CD4-positive, CD25-positive, alpha-beta regulatory T cell (primary cell): Measurements from ENCODE around the gene OMA1. TPM values are rescaled to one million over a fixed set of nuclear protein-coding genes. Genes with fewer than 3 reads are reported as not detected.
A peak's percentile ranks its signal among the peaks of the same experiment; 100 is the strongest.

Experiments used
- ATAC-seq, 2 donors: fragments of 150-1000 bp; cut with Tn5 transposase; one replicate each; pipeline ENCODE4 v1.10.0; 2021; ENCODE audit warnings: low read depth in 2 of 2, moderate number of reproducible peaks in 2 of 2, moderate library complexity in 1 of 2
- DNase-seq, 3 donors: peaks; one replicate each; pipeline versions ENCODE4 v3.0.0 to v3.0.0-alpha.2; 2012 to 2022; ENCODE audit warnings: mixed read lengths in 1 of 3
- H3K27ac ChIP-seq: one replicate; pipeline ENCODE4 v1.7.0; 2013; ENCODE audit warnings: mild to moderate bottlenecking, low read length; ENCODE audit not compliant: insufficient read depth, poor library complexity, severe bottlenecking
- H3K27me3 ChIP-seq: one replicate; pipeline ENCODE4 v1.7.0; 2013; ENCODE audit warnings: low read length; ENCODE audit not compliant: control insufficient read depth, insufficient read depth
- H3K36me3 ChIP-seq: one replicate; pipeline ENCODE4 v1.7.0; 2013; ENCODE audit warnings: mild to moderate bottlenecking, low read length, moderate library complexity; ENCODE audit not compliant: control insufficient read depth, insufficient read depth
- H3K4me1 ChIP-seq: 2 replicates; pipeline ENCODE4 v1.7.0; 2013; ENCODE audit warnings: mild to moderate bottlenecking, low read length; ENCODE audit not compliant: insufficient read depth, control insufficient read depth, poor library complexity, severe bottlenecking
- H3K4me3 ChIP-seq: one replicate; pipeline ENCODE4 v1.7.0; 2013; ENCODE audit warnings: low read depth, mild to moderate bottlenecking, low read length, moderate library complexity
- H3K9me3 ChIP-seq, 2 experiments: 1 replicate in 1 of 2; 2 replicates in 1 of 2; pipeline ENCODE4 v1.7.0; 2013; ENCODE audit warnings: low read length in 2 of 2, mild to moderate bottlenecking in 1 of 2, moderate library complexity in 1 of 2; ENCODE audit not compliant: control insufficient read depth in 2 of 2
- H3K27ac Mint-ChIP-seq, 3 donors: one replicate each; pipeline ENCODE4 v1.8.0; 2020 to 2022; ENCODE audit warnings: mild to moderate bottlenecking in 3 of 3, mixed read lengths in 3 of 3, moderate library complexity in 2 of 3
- H3K27me3 Mint-ChIP-seq: one replicate; pipeline ENCODE4 v1.8.0; 2022; ENCODE audit warnings: mild to moderate bottlenecking, mixed read lengths
- H3K36me3 Mint-ChIP-seq: one replicate; pipeline ENCODE4 v1.8.0; 2020; ENCODE audit warnings: mixed read lengths
- H3K4me1 Mint-ChIP-seq, 4 donors: one replicate each; pipeline ENCODE4 v1.8.0; 2020 to 2022; ENCODE audit warnings: mixed read lengths in 4 of 4, mild to moderate bottlenecking in 1 of 4
- H3K4me3 Mint-ChIP-seq, 4 donors: one replicate each; pipeline ENCODE4 v1.8.0; 2020 to 2022; ENCODE audit warnings: mild to moderate bottlenecking in 4 of 4, mixed read lengths in 4 of 4, moderate library complexity in 3 of 4
- H3K9me3 Mint-ChIP-seq, 7 donors: one replicate each; pipeline ENCODE4 v1.8.0; 2020 to 2022; ENCODE audit warnings: mixed read lengths in 7 of 7, mild to moderate bottlenecking in 3 of 7, moderate library complexity in 2 of 7
- polyA plus RNA-seq, 4 donors: library from polyadenylated mRNA; unstranded; fragments of 300-500 nt; fragmentation: Illumina TruSeq; gene quantifications; one replicate each; pipeline ENCODE4 v1.2.3, GENCODE V29; 2021
- total RNA-seq: library from RNA; stranded (reverse); gene quantifications from one replicate; pipeline ENCODE4 v1.2.3, GENCODE V29; 2022

OMA1 gene
- total and polyA plus RNA-seq, 5 donors from 2014 or later: 27.1 to 42.9 (median 37.8) TPM

DNA sequence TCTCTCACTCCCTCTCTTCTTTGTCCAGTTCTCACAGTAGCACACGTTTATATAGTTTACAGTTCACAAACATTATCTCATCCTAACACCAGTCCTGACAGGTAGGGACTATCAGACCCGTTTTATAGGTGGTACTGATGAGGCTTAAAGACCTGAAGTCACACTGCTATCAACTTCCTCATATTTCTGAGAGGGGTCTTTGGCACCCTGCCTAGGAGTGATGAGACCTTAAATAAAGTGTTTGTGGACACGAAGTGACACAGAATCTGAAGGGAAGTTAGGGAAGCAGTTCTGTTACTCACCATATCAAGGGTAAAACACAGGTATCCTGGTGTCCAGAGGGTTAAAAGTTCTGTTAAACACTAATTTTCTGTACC is 31.1 kb upstream of the OMA1 start:
- H3K4me3 ChIP-seq: no peak overlapping the region
- no peak overlapping the region for H3K27ac ChIP-seq
- Mint-ChIP-seq H3K36me3 (no peaks in the 10 kb centered on the region), H3K4me1 (peaks cover 11 to 34% (median 24%) of the 10 kb centered on the region in 4 donors), H3K4me3 (peak overlapping the region in 3 of 4 donors; percentile 0 to 41 (median 10)), H3K9me3 (peaks cover 0 to 5% (median 0%) of the 10 kb centered on the region in 7 donors), H3K27ac (no peak overlapping the region), H3K27me3 (peaks cover 63% of the 10 kb centered on the region)
- DNase-seq (no peak), ATAC-seq (no peak)
- no peaks in the 10 kb centered on the region for H3K9me3 ChIP-seq
- H3K36me3 ChIP-seq: no peaks in the 10 kb centered on the region
- peaks cover 27% of the 10 kb centered on the region for H3K27me3 ChIP-seq
- H3K4me1 ChIP-seq: peaks cover 17% of the 10 kb centered on the region

DNA sequence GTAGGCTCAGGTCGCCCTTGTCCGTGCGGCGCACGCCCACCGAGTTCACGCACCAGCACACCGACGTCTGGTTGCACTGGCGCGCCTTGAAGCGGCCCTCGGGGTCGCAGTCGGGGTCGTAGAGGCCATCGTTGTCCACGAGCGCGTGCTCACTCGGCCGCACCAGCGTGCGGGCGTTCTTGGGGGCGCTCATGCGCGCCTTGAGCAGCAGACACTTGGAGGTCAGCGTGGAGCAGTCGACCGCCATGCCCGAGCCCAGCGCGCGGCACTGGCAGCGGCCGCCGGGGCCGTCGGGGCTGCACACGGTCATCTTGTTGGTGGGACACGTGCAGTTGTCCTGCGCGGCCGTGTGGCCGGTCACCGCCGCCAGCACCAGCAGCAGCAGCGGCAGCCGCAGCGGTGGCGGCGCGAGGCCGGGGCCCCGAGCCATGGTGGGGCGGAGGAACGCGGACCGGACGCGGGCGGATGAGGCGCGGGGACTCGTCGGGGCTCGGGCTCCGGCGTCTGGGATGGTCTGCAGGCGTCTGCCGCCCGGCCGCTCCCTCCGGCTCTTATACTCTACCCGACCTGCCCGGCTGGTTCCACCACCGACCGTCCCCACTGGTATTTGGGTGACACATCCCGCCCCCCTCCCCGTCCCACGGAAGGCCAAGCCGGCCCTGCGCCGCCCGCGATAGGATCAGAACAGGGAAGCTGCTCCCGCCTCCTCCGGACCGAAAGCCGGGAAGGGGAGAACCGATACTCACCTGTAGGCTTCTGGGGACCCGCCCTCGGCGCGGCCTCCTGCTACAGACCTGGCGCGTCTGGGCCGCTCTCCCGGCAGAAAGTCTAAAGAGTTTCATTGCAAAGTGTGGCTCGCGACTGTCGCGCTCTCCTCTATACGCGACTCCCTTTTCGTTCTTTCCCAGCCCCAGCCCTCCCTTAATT is 30.5 kb upstream of the OMA1 start, which contains the start of gene TACSTD2:
Gene TACSTD2, minus strand, starts transcription at position 526 of the 927 bp plus-strand sequence. Its CDS starts 96 bp downstream, at position 430.
- H3K27ac Mint-ChIP-seq: no peak within 1 kb of the TSS
- H3K9me3 Mint-ChIP-seq: peaks cover 0 to 5% (median 0%) of the 10 kb centered on the region in 7 donors

DNA sequence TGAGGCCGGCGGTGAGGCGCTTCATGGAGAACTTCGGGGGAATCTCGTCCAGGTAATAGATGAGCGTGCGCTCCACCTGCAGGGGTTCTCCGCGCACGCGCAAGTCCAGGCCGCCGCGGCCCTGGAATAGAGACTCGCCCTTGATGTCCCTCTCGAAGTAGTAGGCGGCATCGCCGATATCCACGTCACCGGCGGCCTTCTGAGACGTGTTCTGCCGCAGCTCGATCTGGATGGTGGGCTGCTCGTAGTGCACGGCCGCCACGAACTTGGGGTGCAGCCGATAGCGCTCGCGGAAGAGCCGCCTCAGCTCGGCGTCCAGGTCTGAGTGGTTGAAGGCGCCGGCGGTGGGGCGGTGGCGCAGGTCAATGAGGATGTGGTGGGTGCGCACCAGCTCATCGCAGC is 29.8 kb upstream of the OMA1 start:
- Mint-ChIP-seq H3K4me3 (peak overlapping the region in 3 of 4 donors; percentile 41 to 67 (median 45)), H3K27ac (no peak overlapping the region), H3K27me3 (peaks cover 71% of the 10 kb centered on the region), H3K9me3 (peaks cover 0 to 4% (median 0%) of the 10 kb centered on the region in 7 donors), H3K36me3 (no peaks in the 10 kb centered on the region), H3K4me1 (peaks cover 11 to 34% (median 24%) of the 10 kb centered on the region in 4 donors)
- no peaks in the 10 kb centered on the region for H3K9me3 ChIP-seq
- DNase-seq (peak in 1 of 3 donors; percentile 9), ATAC-seq (no peak)
- no peak overlapping the region for H3K4me3 ChIP-seq
- no peaks in the 10 kb centered on the region for H3K36me3 ChIP-seq
- peaks cover 17% of the 10 kb centered on the region for H3K4me1 ChIP-seq
- H3K27me3 ChIP-seq: peaks cover 36% of the 10 kb centered on the region
- no peak overlapping the region for H3K27ac ChIP-seq

More for the DNA sequence above, 30.5 kb upstream of the OMA1 start, which contains the start of gene TACSTD2:
- H3K27me3 Mint-ChIP-seq: peaks cover 69% of the 10 kb centered on the region
- H3K4me3 ChIP-seq: no peak within 1 kb of the TSS
- H3K4me1 Mint-ChIP-seq: peaks cover 11 to 34% (median 24%) of the 10 kb centered on the region in 4 donors
- H3K4me1 ChIP-seq: peaks cover 17% of the 10 kb centered on the region
- ATAC-seq: no peak
- peaks cover 31% of the 10 kb centered on the region for H3K27me3 ChIP-seq
- H3K4me3 Mint-ChIP-seq: peak within 1 kb of the TSS in 3 of 4 donors; percentile 41 to 67 (median 45)
- H3K36me3 ChIP-seq: no peaks in the 10 kb centered on the region
- H3K9me3 ChIP-seq: no peaks in the 10 kb centered on the region
- DNase-seq: no peak
- H3K36me3 Mint-ChIP-seq: no peaks in the 10 kb centered on the region
- H3K27ac ChIP-seq: no peak within 1 kb of the TSS

DNA sequence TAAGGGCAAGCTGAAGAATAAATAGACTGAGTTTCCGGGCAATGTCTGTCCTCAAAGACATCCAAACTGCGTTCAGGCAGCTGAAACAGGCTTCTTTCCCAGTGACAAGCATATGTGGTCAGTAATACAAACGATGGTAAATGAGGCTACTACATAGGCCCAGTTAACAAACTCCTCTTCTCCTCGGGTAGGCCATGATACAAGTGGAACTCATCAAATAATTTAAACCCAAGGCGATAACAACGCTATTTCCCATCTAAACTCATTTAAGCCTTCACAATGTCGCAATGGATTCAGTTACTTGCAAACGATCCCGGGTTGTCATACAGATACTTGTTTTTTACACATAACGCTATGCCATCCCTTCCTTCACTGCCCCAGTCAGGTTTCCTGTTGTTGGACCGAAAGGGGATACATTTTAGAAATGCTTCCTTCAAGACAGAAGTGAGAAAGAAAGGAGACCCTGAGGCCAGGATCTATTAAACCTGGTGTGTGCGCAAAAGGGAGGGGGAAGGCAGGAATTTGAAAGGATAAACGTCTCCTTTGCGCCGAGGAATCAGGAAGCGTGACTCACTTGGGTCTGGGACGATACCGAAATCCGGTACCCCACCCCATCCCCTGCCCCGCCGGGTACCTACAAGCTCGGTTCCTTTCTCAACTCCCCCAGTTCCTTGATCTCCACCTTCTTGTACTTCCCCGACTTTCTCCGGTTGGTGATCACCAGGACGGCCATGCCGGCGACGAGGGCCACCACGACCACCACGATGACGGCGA is 29.2 kb upstream of the OMA1 start:
- Mint-ChIP-seq H3K27ac (no peak overlapping the region), H3K4me3 (peak overlapping the region in 3 of 4 donors; percentile 41 to 67 (median 45)), H3K9me3 (peaks cover 0 to 4% (median 0%) of the 10 kb centered on the region in 7 donors), H3K36me3 (no peaks in the 10 kb centered on the region), H3K27me3 (peaks cover 77% of the 10 kb centered on the region), H3K4me1 (peaks cover 11 to 34% (median 24%) of the 10 kb centered on the region in 4 donors)
- H3K36me3 ChIP-seq: no peaks in the 10 kb centered on the region
- DNase-seq: no peak
- H3K4me3 ChIP-seq: no peak overlapping the region
- no peak overlapping the region for H3K27ac ChIP-seq
- peaks cover 17% of the 10 kb centered on the region for H3K4me1 ChIP-seq
- peaks cover 35% of the 10 kb centered on the region for H3K27me3 ChIP-seq
- no peak for ATAC-seq
- H3K9me3 ChIP-seq: no peaks in the 10 kb centered on the region

DNA sequence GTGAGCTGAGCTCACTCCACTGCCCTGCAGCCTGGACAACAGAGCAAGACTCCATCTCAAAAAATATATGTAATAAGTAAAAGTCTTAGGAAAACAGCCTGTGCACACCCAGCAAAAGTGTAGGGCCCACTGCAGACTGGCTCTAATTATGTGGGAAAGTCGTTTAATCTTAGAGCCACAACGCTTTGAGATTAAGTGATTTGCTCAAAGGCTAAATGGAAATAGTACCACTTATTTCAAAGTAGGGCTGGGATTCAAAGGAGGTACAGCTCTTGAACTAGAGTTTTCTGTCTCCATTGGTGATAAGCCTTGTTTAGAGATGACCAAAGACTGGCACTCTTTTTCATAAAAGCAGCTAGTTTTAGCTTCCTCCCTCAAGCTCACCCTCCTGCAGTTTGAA is 28.3 kb upstream of the OMA1 start:
- Mint-ChIP-seq H3K9me3 (peaks cover 0 to 4% (median 1%) of the 10 kb centered on the region in 7 donors), H3K4me3 (no peak overlapping the region), H3K4me1 (peaks cover 11 to 34% (median 24%) of the 10 kb centered on the region in 4 donors), H3K27me3 (peaks cover 86% of the 10 kb centered on the region), H3K27ac (no peak overlapping the region), H3K36me3 (no peaks in the 10 kb centered on the region)
- Histone ChIP-seq H3K36me3 (no peaks in the 10 kb centered on the region), H3K4me3 (no peak overlapping the region), H3K27ac (no peak overlapping the region), H3K27me3 (peaks cover 41% of the 10 kb centered on the region), H3K4me1 (peaks cover 17% of the 10 kb centered on the region), H3K9me3 (no peaks in the 10 kb centered on the region)
- DNase-seq (no peak), ATAC-seq (no peak)

DNA sequence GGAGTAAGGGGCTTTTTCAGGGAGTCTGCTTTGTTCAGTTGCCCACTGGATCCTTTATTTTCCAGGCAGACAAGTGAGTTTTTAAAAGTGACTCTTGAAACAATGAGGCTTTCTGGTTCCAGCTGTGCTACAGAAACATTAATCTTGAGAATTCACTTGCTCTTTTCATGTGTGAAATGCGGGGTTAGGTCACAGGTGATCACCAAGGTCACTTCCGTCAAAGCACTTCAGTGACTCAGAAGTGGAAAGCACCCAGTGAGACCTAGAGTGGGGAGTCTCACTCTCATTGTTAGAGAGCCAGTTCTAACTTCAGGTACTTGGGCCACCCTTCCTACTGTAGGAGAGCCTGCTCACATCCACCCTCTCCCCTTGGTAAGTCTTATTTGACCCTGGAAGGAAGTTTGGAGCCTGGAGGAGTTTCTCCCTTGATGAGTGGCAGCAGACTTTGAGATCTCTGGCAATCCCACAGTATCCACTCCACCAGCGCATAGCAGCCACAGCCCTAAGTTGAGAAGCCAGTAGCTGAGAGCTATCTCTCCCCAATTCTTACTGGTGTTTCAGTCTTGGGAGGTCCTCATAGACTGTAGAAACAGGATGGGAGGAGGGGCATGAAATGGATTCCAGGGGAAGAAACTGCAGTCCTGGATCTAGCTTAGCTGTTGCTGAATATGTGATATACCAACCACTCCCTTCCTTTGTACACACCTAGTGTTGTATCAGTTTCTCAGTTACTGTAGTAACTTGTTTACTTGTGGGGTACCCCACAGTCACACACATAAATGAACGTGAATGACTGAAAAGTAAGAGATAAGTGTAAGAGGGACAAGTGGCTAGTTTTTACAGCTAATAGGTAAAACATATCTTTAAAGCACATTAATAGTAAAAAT is 27.4 kb upstream of the OMA1 start:
- peaks cover 0 to 4% (median 1%) of the 10 kb centered on the region in 7 donors for H3K9me3 Mint-ChIP-seq
- Histone ChIP-seq H3K4me3 (no peak overlapping the region), H3K9me3 (no peaks in the 10 kb centered on the region), H3K36me3 (no peaks in the 10 kb centered on the region), H3K27ac (no peak overlapping the region), H3K27me3 (peaks cover 40% of the 10 kb centered on the region), H3K4me1 (peaks cover 17% of the 10 kb centered on the region)
- ATAC-seq (peak; percentile 92 to 94), DNase-seq (peak; percentile 13 to 80 (median 35))
- peaks cover 11 to 34% (median 24%) of the 10 kb centered on the region in 4 donors for H3K4me1 Mint-ChIP-seq
- peaks cover 86% of the 10 kb centered on the region for H3K27me3 Mint-ChIP-seq
- no peaks in the 10 kb centered on the region for H3K36me3 Mint-ChIP-seq
- no peak overlapping the region for H3K27ac Mint-ChIP-seq
- no peak overlapping the region for H3K4me3 Mint-ChIP-seq

DNA sequence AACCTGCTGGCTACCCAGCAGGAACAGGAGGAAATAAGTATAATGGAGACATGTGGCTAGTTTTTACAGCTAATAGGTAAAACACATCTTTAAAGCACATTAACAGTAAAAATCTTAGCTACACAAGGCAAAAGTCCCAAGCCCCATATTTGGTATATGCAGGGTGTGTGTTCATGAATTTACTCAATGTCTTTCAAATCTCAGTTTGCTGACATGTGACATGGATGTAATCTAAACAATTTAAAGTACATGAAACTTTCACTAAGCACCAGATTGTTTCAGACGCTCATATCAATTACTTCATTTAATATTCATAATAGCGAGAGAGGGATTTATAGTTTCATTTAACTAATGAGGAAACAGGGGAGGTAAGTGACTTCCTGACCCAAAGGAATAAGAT is 26.6 kb upstream of the OMA1 start:
- Mint-ChIP-seq H3K27me3 (peaks cover 86% of the 10 kb centered on the region), H3K9me3 (peaks cover 0 to 4% (median 1%) of the 10 kb centered on the region in 7 donors), H3K4me1 (peaks cover 11 to 34% (median 24%) of the 10 kb centered on the region in 4 donors), H3K27ac (no peak overlapping the region), H3K4me3 (no peak overlapping the region), H3K36me3 (no peaks in the 10 kb centered on the region)
- H3K36me3 ChIP-seq: no peaks in the 10 kb centered on the region
- no peak overlapping the region for H3K27ac ChIP-seq
- H3K27me3 ChIP-seq: peaks cover 46% of the 10 kb centered on the region
- ATAC-seq (no peak), DNase-seq (no peak)
- no peak overlapping the region for H3K4me3 ChIP-seq
- no peaks in the 10 kb centered on the region for H3K9me3 ChIP-seq
- peaks cover 17% of the 10 kb centered on the region for H3K4me1 ChIP-seq
